Measurements from ENCODE around the gene CD164. TPM values are rescaled to one million over a fixed set of nuclear protein-coding genes. Genes with fewer than 3 reads are reported as not detected.

Gene CD164
- polyA plus RNA-seq, 1 donor (not counting 4 experiments of a cell fraction or from before 2014, with no cell fraction given) = 244 TPM

DNA sequence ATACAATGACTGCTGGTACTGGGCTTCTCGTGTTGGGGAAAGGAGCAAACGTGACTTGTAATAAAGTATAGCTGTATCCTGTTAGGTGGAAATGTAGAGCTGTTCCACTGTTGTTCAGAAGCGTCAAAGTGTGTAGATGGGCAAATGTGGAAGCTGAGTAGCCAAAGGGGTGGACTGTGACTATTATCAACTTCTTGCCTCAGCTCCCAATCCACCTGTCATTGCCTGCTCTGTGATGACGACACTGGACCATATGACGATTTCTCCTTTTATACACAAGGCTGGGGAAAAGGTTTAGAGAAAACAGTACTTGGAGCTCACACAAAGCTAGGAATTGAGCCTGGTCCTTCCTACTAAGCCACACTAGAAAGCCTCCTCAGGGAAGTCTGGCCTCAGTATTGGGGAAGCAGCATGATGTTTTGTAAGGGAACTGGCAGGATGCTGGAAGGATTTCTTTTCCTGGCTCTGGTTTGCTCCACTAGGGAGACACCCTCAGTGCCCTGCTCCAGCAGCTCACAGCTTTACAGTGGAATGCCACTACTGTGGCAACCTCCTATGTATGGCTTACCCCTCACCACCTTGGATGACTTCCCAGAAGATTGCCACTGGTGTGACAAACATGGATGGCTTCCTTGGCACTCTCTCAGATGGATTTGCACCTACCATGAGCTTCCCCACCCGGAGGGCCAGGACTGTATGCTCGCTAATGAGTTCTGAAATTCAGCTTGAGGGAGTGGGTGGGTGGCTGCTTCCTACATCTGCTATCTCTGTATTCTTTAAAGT is 20.0 kb downstream of the CD164 start:
- FAIRE-seq = no peak
- H3K9me3 ChIP-seq (ENCODE audit: control insufficient read depth, low read depth, low read length) = no peaks in the 10 kb centered on the region
- H3K36me3 ChIP-seq (ENCODE audit: control insufficient read depth in 2 of 2, extremely low read depth in 1 of 2, insufficient read depth in 2 of 2, low read length in 2 of 2) = peaks cover 11 to 13% of the 10 kb centered on the region in 2 experiments
- dilution Hi-C loops (cut with MboI; ENCODE audit: extremely low pct_ligation_motif_present, low sequenced_read_pairs) = no loop called here
- H3K27ac ChIP-seq (ENCODE audit: control insufficient read depth, insufficient read depth, low read length) = no peak overlapping the region
- H3K4me1 ChIP-seq (ENCODE audit: control insufficient read depth, extremely low read depth, insufficient read depth, low read length) = no peaks in the 10 kb centered on the region
- no peak overlapping the region for H3K4me2 ChIP-seq (ENCODE audit: control insufficient read depth, extremely low read depth, insufficient read depth, low read depth, low read length)
- no peaks in the 10 kb centered on the region for H3K27me3 ChIP-seq (ENCODE audit: control insufficient read depth, extremely low read depth, insufficient read depth, low read length)
- H3K9ac ChIP-seq (ENCODE audit: control insufficient read depth, extremely low read depth, insufficient read depth, low read length) = no peak overlapping the region
- H3K9me1 ChIP-seq (ENCODE audit: control insufficient read depth, extremely low read depth, insufficient read depth, low read length) = no peaks in the 10 kb centered on the region
- no peak overlapping the region for H3K4me3 ChIP-seq (ENCODE audit: control insufficient read depth in 2 of 3, extremely low read depth in 1 of 3, insufficient read depth in 2 of 3, low read depth in 1 of 3, low read length in 3 of 3)
- TF ChIP-seq, protein P1, sequence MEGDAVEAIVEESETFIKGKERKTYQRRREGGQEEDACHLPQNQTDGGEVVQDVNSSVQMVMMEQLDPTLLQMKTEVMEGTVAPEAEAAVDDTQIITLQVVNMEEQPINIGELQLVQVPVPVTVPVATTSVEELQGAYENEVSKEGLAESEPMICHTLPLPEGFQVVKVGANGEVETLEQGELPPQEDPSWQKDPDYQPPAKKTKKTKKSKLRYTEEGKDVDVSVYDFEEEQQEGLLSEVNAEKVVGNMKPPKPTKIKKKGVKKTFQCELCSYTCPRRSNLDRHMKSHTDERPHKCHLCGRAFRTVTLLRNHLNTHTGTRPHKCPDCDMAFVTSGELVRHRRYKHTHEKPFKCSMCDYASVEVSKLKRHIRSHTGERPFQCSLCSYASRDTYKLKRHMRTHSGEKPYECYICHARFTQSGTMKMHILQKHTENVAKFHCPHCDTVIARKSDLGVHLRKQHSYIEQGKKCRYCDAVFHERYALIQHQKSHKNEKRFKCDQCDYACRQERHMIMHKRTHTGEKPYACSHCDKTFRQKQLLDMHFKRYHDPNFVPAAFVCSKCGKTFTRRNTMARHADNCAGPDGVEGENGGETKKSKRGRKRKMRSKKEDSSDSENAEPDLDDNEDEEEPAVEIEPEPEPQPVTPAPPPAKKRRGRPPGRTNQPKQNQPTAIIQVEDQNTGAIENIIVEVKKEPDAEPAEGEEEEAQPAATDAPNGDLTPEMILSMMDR (optimal IDR thresholded peaks at IDR 0.05 in 1 of 3, IDR thresholded peaks at IDR 0.05 in 1 of 3, conservative IDR thresholded peaks at IDR 0.05 in 1 of 3; ENCODE audit: extremely low read depth in 1 of 3, insufficient read depth in 2 of 3, low read length in 3 of 3) = no peak
- peaks cover 1% of the 10 kb centered on the region for H3K79me2 ChIP-seq (ENCODE audit: control insufficient read depth, insufficient read depth, low read length)
- H2AFZ ChIP-seq (ENCODE audit: control insufficient read depth, low read length) = no peak overlapping the region
- H4K20me1 ChIP-seq (ENCODE audit: control insufficient read depth, extremely low read depth, insufficient read depth, low read length) = peaks cover 2% of the 10 kb centered on the region
- no peak for DNase-seq (ENCODE audit: low read depth, low spot score)

DNA sequence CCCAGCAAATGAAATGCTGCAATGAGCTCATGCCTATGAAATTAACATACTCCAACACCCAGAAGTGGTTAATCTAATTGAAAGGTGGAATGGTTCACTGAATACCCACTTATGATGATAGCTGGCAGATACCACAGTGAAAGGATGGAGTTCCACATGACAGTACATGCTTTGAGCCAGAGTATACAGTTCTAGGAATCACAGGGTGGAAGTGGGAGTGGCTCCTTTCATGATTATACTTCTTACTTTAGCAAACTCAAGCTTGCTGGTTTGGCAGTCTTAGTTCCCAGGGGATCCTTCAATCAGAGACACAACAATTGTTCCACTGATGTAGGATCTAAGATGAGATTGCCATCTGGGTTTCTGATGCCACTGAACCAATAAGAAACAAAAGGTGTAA is 21.5 kb downstream of the CD164 start:
- FAIRE-seq (no peak), DNase-seq (ENCODE audit: low read depth, low spot score) (no peak)
- Histone ChIP-seq H3K9me1 (ENCODE audit: control insufficient read depth, extremely low read depth, insufficient read depth, low read length) (no peaks in the 10 kb centered on the region), H3K27me3 (ENCODE audit: control insufficient read depth, extremely low read depth, insufficient read depth, low read length) (no peaks in the 10 kb centered on the region), H3K27ac (ENCODE audit: control insufficient read depth, insufficient read depth, low read length) (no peak overlapping the region), H3K9ac (ENCODE audit: control insufficient read depth, extremely low read depth, insufficient read depth, low read length) (no peak overlapping the region), H3K4me2 (ENCODE audit: control insufficient read depth, extremely low read depth, insufficient read depth, low read depth, low read length) (no peak overlapping the region), H4K20me1 (ENCODE audit: control insufficient read depth, extremely low read depth, insufficient read depth, low read length) (peaks cover under 1% of the 10 kb centered on the region), H3K4me3 (ENCODE audit: control insufficient read depth in 2 of 3, extremely low read depth in 1 of 3, insufficient read depth in 2 of 3, low read depth in 1 of 3, low read length in 3 of 3) (no peak overlapping the region), H3K4me1 (ENCODE audit: control insufficient read depth, extremely low read depth, insufficient read depth, low read length) (no peaks in the 10 kb centered on the region), H3K79me2 (ENCODE audit: control insufficient read depth, insufficient read depth, low read length) (no peaks in the 10 kb centered on the region), H3K9me3 (ENCODE audit: control insufficient read depth, low read depth, low read length) (peaks cover 2% of the 10 kb centered on the region), H3K36me3 (ENCODE audit: control insufficient read depth in 2 of 2, extremely low read depth in 1 of 2, insufficient read depth in 2 of 2, low read length in 2 of 2) (peaks cover 12 to 14% of the 10 kb centered on the region in 2 experiments), H2AFZ (ENCODE audit: control insufficient read depth, low read length) (no peak overlapping the region)
- dilution Hi-C loops (cut with MboI; ENCODE audit: extremely low pct_ligation_motif_present, low sequenced_read_pairs) = no loop called here
- TF ChIP-seq, protein P1 (optimal IDR thresholded peaks at IDR 0.05 in 1 of 3, IDR thresholded peaks at IDR 0.05 in 1 of 3, conservative IDR thresholded peaks at IDR 0.05 in 1 of 3; ENCODE audit: extremely low read depth in 1 of 3, insufficient read depth in 2 of 3, low read length in 3 of 3) = no peak
- no peak for TF ChIP-seq EZH2 (IDR thresholded peaks at IDR 0.05; ENCODE audit: low read length)

Data from keratinocyte (primary cell).